HG03354 (cell line): ENCODE measurements around the gene KCNH8.

ENCODE experiments used
- ATAC-seq: cut with Tn5 transposase; IDR thresholded peaks from one replicate; pipeline ENCODE4 v1.9.1; 2021; ENCODE audit warnings: mild to moderate bottlenecking; ENCODE audit not compliant: unreplicated experiment, poor library complexity, severe bottlenecking

KCNH8 gene

DNA sequence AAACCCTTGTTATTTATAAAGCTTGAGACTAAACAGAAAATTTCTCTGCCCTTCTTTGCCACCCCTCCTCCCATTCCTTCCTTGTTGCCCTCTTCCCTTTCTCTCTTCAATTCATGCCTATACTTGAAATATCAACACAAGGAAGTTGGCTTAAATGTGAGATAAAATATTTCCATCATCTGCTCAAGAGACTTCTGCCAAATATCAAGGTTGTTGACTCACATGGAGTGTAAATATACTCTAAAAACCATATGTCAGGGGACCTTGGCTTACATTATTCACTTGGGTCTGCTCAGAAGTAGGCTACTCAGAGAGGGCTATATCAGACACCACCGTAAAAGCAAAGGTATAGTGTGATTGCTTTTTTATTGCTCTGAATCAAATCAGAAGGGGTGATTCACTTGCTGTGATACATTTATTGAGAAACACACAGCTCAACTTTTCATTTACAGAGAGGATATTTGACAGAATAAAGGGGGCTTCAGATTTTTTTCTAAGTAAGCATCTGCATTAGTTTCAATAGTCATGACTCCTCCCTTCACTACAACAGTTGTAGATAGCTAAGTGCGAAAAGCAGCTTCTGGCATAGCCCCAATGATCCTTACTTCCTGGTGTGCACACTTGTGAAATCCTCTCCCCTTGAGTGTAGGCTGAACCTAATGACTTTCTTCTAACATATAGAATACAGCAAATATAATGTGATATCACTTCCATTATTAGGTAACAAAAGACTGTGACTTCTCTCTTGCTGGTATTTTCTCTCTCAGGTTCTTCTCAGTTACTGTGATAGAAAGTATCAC is 399.6 kb downstream of the KCNH8 start:
- ATAC-seq, result no peak

- ATAC-seq, result peak; percentile 97
Measured at GRCh38 chr3:19559724-19560442, 411.6 kb downstream of the KCNH8 start.

GRCh38 chr3:19573644-19574043 is 425.3 kb downstream of the KCNH8 start:
- no peak for ATAC-seq

- ATAC-seq, result no peak
Measured at GRCh38 chr3:19574268-19574667, 426.0 kb downstream of the KCNH8 start.

DNA sequence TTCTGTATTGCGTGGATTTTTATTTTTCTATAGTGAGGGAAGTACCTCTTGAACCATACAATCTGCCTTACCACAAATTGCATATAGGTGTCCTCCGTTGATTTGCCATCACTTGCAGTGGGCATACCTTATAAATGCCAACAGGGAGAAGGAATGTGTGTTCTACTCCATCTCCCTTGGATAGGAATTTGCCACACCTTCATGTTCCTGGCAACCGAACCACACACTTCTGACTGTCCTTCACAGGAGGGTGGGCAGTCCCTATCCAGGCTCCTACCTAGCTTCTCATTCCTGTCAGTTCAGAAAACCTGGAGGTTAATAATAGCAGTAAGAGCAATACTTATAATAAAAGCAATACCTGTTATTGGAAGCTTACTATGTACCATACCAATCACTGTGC is 428.0 kb downstream of the KCNH8 start:
- no peak for ATAC-seq
